ENCODE results near the gene WDR37.

WDR37 gene

DNA sequence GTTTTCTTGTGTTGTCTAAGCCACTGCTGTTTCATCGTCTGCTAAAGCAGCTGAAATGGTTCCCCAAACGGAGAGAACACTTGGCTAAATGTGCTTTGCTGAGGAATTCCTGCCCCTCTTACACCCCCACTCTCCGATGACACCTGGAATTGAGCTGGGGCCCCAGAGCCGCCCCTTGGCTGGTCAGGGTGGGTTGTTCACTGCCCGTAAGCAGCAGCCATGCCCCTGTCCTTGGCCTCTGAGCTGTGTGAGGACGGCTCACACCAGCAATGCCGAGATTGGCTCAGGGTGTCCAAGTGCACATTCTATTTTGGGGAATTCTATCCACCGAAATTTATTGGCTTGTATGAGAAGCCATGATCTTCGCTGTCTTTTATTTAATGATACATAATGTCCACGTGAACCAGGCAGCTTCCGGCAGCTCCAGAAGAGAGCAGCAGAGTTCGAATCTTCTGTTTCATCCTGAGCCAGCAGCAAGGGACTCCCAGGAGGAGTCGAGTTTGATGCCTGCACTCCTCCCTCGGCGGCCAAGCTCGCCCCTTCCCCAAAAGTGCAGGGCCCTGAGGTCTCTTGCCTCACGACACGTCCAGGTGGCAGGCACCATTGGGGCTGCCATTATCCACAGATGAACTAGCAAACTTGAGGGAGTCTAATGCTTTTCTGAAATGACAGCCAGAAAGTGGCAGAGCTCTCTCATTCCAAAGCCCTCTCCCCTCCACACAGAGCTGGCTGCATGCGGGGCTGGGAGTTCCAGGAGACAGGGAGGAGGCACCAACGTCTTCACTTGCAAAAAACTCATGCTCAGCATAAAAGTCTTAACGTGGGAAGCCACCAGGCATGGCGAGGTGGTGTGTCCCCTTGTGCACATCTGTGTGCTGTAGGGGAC, 114.0 kb downstream of the WDR37 start:
- DNase-seq (ENCODE audit: low spot score) = no peak

DNA sequence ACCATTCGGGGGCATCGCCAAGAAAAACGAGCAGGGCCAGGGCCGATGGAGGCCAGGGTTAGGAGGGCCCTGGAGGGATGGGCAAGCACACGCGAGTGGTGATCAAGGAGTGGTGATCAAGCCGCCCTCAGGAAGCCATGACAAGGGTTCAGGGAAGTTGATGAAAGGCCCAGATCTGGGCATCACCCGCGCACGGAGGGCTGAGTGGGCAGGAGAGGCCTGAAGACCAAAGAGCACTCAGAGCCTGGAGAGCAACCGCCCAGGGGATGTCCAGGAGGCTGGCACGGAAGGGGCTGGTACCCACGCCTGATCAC, 114.6 kb downstream of the WDR37 start:
- DNase-seq (ENCODE audit: low spot score) = no peak

DNA sequence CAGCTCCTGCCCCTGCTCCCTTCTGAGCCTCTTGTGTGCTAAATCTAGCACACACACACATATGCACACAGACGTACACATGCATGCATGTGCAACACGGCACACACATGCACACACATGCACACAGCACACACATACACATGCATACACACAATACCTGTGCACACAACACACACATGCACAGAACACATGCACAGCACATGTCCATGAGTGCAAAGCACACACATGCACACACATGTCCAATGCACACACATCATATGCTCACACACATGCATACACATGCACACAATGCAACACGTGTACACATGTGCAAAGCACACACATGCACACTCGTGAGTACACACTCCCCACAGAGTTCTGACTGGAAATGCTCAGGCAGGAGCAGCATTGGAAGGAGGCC, 115.0 kb downstream of the WDR37 start:
- no peak for DNase-seq (ENCODE audit: low spot score)

DNA sequence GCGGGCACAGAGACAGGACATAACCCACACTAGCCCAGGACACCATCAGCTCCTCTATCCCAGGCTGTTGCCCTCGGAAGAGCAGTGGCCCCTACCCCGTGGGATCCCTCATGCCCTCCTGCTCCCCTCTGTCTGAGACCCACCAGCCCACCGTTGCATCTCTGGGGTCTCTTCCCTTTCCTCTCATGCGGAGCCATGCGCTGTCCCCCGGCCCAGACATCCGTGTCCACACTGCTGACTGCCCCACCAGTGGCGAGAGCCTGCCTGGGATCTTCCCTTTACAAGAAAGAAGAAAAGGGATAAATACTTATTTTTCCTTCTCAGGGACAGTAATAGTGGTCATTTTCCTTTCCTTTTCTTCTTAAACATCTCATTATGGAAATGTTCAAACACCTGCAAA, 115.4 kb downstream of the WDR37 start:
- no peak for DNase-seq (ENCODE audit: low spot score)

DNA sequence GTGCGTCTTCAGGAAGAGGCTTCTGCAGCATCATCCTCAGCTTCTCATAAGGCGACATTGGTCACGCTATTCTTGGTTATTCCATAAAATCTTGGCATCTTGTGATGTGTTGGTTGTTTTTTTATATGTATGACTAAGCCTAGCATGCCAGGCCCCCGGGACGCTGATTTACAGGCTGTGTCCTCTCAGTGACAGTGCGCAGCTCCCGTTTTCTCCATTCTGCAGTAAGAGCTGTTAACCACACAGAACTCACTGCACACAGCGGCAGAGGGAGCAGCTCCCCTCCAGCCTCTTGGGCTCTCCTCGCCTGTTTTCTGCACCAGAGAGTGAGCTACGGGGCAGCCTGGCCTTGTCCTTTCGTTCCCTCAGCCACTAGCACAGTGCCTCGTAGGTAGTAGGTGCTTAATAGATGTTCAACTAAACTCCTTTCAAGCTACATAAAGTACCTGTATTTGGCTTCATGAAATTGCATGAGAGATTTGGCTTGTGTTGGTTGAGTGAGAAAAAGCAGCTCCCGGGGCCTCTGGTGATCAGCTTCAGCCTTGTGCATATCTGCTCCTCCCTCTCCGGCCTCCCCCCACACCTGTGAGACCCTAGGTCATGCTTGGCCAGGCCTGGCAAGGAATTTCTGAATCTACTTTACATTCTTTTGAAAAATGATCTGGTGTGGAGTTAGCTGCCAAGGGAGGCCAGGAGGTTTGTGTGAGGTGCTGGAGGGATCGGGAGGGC, 116.2 kb downstream of the WDR37 start:
- DNase-seq (ENCODE audit: low spot score) = no peak

DNA sequence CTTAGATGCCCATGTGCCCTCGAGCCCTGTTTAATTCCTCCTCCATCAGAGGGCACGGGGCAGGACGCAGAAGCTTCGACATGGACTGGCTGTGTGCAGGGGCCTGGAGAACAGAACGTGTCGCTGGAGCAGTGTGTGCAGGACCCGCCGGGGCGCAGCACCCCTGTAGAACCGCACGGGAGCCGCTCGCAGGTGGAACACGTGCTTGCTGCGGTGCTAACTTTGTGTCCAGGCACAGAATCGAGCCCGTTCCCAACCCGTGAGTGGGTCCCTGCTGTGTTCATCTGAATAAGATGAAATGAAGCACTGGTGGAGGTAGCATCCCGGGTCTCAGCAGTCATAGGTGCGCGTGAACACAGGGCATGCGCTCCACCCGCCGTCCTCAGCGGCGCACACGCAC, 116.9 kb downstream of the WDR37 start:
- DNase-seq (ENCODE audit: low spot score) = no peak

DNA sequence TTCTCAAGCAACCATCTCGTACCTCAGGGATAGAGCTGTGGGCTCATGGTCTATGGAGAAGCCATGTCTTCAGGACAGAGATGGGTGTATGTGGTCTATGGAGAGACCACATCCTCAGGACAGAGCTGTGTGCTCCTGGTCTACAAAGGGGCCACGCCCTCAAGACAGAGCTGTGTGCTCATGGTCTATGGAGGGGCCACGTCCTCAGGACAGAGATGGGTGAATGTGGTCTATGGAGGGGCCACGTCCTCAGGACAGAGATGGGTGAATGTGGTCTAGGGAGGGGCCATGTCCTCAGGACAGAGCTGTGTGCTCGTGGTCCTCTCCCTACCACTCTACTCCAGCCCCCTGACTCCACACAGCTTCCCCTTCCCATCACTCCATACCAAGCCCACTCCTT, 117.8 kb downstream of the WDR37 start:
- no peak for DNase-seq (ENCODE audit: low spot score)

DNA sequence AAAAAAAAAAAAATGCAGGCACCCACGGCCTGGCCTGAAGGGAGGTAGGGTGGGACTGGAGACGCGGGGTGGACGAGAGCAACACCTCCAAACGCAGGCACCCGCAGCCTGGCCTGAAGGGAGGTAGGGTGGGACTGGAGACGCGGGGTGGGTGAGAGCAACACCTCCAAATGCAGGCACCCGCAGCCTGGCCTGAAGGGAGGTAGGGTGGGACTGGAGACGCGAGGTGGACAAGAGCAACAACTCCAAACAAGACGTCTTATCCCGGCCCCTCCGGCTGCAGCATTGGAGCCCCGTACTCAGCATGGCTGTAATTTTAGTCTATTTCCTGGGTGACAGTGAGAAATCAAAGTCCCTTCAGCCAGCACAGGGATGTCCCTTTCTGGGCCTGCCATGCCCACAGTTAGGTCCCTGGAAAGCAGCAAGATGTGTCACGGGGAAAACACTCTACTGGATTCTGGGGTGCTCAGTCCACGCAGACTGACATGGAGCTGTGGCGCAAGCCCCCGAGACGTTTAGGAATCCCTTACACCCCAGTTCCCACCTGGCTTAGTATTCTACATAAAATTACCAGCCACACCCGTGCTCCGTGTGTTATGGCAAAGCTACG, 119.9 kb downstream of the WDR37 start:
- no peak for DNase-seq (ENCODE audit: low spot score)

DNA sequence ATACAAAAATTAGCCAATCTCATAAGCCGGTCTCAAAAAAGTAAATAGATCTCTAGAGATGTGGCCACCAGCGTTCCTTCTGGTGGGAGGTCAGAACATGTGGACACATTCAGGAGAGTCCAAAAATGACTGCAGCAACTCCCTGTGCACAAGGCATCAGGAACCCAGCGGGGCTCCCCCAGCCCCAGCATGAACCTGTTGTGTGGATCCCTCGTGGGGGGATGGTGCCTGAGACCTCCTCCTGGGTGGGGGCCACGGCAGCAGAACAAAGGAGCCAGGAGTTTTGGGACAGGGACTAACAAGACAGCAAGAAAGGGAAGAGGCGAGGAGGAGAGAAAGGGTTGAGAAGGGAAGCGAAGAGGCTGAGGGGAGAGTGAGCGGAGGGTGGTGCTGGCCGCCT, 121.8 kb downstream of the WDR37 start:
- no peak for DNase-seq (ENCODE audit: low spot score)

DNA sequence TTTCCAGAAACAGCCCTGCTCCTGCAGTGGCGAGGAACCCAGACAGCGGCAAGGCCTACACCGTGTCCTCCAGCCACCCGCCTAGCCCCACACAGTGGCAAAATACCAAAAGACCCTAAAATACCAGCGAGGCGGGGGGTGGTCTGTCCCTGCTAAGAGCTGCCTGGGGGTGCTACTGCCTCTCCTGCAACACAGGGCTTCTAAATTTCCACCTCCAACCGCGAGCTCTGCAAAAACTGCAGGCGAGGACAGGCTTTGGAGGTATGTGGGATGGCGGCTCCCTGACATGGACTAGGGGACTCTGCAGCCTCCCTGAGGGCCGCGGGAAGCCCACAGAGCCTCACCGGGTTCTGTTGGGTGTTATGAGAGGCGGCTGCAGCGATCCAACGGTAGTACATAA, 122.3 kb downstream of the WDR37 start:
- no peak for DNase-seq (ENCODE audit: low spot score)

DNA sequence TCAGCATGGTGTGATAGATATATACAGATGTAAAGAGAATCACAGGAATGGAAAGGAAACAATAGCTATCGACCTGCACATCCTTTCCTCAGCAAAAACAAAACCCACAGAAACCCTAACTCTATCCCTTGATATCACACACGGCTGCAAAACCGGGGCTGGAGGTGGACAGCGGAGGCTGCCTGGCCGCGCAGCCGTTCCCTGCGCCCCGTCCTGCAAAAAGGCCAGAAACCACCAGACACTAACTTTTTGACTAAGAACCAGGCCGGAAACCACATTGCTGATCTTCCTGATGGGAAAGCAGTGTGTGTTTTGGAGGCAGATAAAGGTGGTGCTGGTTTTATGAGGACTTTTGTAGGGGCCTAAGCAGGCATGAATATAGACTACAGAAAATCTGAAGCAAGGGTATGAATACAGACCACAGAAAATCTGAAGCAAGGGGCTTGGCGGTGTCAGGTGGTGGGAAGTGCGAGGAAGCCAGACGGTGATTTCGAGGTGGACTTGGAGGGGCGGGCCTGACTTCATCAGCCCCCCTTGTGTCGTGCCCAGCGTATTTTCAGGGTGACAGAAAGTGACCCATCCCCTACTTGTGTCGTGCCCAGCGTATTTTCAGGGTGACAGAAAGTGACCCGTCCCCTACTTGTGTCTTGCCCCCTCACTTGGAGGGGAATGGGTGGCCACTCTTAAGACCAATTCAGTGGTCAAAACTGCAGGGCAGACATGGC, 123.3 kb downstream of the WDR37 start:
- no peak for DNase-seq (ENCODE audit: low spot score)

DNA sequence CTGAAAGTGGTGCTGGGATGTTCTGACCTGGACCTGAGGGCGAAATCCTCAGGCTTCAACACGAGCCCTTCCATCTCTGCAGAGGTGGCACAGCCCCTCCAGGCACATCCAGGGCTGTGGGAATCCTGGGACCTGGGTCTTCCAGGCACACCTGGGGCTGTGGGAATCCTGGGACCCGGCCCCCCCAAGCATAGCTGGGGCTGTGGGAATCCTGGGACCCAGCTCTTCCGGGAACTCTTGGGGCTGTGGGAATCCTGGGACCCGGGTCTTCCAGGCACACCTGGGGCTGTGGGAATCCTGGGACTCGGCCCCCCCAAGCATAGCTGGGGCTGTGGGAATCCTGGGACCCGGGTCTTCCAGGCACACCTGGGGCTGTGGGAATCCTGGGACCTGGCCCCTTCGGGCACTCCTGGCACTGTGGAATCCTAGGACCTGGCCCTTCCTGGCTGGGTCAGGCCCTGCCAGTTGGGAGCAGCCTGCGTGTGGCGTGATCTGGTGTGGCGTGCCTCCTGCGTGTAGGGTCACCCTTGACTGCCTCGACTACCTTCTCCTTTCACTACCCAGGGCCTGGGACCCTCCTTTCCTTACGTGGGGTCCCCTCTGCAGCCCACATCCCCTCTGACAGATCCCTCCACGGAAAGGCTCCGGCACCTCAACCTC, 124.0 kb downstream of the WDR37 start:
- no peak for DNase-seq (ENCODE audit: low spot score)

DNA sequence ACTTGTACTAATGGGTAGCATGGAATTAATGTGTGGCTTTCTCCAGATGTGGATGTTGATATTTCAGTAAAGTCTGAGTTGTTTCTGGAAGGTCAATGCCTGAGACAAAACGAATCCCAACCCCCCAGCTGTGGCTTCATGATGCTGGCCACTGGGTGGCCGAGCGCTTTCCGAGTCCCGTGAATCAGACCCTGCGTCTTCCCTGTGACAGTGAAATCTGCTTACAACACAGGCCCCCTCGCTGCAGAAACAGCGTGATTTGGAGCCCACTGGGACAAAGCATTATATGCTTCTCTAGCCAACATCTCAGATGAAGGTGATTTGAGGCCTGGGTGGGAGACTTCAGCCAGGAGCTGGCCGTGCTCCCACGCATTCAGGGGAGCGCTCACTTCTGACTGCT, 124.7 kb downstream of the WDR37 start:
- no peak for DNase-seq (ENCODE audit: low spot score)

Measured in germinal center (tissue), 1 donor.